Measurements from ENCODE around the gene FBXO34. TPM values are rescaled to one million over a fixed set of nuclear protein-coding genes. Genes with fewer than 3 reads are reported as not detected.
"Not testable (repeated sequence)": the region's sequence is repeated elsewhere in the genome, so short reads cannot be mapped to it uniquely, and the experiment has no call there.

The FBXO34 gene
- total RNA-seq, 1 donor from 2014 or later: 25.7 TPM

DNA sequence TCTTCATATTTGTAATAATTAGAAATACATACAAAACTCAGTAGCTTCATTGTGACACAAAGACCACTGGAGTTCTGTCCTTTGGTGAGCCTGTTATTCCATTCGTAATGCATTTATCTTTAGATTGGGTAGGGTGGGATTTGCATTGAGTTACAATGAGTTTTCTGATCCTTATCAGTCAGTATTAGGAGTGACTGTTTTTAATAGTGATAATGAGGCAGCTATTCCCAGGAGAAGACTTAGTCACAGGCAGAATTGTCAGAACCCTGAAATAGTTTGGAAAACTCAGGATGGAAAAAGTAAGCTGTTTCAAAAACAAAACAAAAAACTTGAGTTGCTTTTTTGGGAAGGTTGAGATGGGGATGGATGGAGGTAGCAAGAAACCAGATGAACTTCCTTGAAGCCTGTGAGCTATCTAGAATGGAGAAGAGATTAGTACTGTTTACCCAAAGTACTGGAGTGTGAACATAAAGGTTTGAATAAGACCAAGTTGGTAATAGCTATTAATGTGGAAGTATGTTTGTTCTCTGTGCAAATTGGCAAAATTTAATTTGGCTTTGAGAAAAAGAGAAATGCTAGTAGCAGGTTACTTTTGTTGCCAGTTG, 38.6 kb downstream of the FBXO34 start:
- DNase-seq: peak; percentile 27

- not testable (repeated sequence) for DNase-seq
Measured at GRCh38 chr14:55312379-55313030, 41.3 kb downstream of the FBXO34 start.

DNA sequence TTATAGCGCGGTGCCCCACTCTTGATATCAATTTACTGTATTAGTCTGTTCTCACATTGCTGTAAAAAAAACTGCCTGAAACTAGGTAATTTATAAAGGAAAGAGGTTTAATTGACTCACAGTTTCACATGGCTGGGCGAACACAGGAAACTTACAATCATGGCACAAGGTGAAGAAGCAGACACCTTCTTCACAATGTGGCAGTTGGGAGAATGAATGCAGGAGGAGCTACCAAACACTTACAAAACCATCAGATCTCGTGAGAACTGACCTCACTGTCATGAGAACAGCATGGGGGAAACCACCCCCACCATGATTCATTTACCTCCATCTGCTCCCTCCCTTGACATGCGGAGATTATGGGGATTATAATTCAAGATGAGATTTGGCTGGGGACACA, 42.3 kb downstream of the FBXO34 start:
- no peak for DNase-seq

- no peak for DNase-seq
Measured at GRCh38 chr14:55314449-55314848, 43.2 kb downstream of the FBXO34 start.

DNA sequence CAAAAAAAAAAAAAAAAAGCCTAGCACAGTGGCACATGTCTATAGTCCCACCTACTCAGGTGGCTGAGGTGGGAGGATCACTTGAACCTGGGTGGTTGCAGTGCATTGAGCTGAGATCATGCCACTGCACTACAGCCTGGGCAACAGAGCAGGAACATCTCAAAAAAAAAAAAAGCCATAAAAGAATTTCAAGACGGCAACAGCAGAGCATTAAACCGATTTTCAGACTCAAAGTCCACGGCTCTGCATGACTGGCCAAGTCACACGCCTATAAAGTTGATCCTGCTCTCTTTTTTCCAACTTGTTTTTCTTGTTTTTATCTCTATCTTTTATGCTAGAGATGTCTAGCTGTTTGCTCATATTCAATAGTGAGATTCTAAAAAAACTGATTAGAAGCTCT, 45.3 kb downstream of the FBXO34 start:
- no peak for DNase-seq

GRCh38 chr14:55317542-55318306, 46.5 kb downstream of the FBXO34 start:
- no peak for DNase-seq

- no peak for DNase-seq
Measured at GRCh38 chr14:55318694-55319093, 47.5 kb downstream of the FBXO34 start.

DNA sequence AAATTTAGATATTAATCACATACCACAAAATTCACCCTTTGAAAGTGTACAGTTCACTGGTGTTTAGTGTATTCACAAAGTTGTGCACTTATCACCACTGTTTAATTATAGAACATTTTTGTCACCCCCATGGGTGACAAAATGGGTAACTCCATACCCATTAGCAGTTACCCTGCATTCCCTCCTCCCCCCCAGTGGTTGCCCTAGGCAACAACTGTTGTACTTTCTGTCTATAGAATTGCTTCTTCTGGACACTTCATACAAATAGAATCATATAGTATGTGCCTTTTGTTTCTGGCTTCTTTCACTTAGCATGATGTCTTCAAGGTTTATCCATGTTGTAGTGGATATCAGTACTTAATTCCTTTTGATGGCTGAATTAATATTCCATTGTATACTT, 52.7 kb downstream of the FBXO34 start:
- DNase-seq: no peak

DNA sequence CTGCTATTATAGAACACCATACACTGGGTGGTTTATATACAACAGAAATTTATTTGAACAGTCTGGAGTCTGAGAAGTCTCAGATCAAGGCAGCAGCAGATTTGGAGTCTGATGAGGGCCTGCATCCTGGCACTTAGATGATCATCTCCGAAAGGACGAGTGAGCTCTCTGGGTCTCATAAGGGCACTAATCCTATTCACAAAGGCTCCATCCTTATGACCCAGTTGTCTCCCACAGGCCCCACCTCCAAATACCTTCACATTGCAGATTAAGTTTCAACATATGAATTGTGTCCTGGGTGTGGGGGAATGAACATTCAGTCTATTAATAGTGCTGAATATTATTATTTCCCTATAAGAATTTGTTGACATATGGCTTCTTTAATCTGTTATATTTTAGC, 53.6 kb downstream of the FBXO34 start:
- no peak for DNase-seq

DNA sequence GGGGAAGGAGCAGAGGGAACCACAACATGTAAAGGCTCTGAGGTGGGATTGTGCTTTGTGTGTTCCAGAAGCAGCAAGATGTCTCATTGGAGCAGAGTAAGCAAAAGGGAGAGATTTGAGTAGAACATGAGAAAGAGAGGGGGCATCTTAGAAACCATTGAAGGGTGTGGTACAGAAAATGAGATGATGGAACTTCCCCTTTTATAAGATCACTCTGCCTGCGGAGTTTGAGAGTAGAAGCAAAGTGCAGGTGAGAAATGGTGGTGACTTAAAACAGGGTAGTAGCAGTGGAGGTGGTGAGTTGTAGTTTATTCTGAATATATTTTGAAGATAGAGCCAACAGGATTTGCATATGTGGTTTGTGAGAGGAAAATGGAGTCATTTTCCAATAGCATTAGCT, 56.0 kb downstream of the FBXO34 start:
- DNase-seq: no peak

DNA sequence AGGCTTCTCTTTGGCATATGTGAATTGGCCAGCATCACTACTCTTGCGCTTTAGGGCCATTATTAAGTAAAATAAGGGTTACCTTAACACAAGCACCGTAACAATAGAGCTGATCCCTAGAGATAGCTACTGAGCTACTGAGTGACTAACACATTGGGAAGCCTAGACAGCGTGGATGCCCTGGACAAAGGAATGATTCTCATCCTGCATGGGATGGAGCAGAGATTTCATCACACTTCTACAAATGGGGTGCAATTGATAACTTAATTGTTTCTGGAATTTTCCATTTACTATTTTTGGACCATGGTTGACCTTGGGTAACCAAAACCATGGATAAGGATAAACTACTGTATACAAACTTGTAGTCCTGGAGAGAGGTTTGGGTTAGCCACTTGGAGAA, 57.1 kb downstream of the FBXO34 start:
- peak; percentile 17 for DNase-seq

- no peak for DNase-seq
Measured at GRCh38 chr14:55329999-55330710, 58.9 kb downstream of the FBXO34 start.

DNA sequence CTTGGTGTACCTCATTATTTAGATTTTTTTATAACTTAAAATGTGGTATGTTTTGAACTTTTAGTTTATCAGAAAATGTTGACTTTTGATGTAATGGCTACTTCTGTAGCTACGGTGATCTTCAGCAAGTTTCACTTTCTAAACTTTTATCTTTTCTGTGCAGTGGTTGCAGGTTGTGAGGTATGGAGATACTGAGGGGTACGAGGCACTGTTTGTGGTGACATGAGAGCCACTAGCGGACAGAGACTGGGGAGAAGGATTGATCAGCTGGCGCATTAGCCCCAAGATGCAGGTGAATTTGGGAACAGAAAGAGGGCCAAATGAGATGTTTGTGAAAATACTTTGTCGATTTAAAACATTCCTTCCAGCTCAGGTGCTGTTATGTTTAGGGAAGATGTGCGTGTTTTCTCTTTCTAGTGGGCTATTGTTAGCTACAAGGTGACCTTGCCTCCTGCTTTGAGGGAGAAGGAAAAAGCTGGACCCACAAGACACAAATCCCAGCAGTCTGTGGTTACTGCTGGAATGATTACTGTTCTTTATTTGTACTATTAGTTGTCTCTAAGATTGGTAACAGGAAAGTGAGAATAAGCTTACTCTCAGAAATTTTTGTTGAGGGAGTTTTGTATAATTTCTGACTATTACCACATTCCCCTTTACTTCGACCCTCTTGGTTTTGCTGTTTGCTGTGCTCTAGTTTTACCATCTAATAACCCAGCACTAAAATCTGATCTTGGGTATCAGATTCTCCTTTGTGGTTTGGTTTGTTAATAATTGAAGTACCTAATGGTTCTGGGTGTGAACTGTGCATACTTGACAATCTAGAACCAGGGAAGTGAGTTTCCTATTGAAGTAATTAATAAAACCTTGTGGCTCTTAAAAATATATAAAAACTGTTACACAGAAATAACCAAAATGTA, 61.7 kb downstream of the FBXO34 start:
- DNase-seq: no peak

DNA sequence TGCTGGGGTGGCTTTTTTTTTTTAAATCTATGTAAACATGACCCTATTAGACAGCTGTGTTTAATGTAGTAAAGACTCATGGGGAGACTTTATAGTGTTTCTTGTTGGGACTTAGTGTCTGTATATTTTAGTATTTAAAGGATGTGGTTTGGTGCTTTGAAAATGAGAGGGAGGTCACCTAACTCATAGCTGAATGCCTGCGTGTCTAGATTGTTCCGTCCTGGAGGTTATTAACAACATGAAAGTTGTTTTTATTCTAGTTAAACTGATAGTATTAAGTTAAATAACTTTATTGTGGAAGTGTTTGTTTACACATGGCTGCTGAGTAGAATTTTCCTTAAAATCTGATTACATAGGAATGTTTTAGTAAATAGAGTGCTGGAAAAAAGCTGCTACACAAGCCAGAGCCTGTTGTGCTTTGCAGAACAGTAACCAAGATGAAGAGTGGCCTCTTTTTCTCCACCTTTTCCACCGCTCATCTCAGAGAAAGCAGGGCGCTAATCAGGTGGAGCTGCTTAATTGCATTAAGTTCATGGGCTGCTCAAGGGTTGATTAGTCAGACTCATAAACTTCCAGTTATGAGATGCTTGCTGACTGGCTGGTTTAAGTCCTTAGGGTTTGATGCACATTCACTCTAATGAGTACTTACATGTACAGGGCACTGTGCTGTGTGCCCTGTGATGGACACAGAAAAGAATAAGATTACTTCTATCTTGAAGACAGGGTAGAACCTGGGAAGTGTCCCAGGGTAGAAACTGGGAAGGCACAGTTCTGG, 62.7 kb downstream of the FBXO34 start:
- DNase-seq: no peak

GRCh38 chr14:55336162-55336561, 64.9 kb downstream of the FBXO34 start:
- DNase-seq: peak; percentile 32

GRCh38 chr14:55336691-55337090, 65.5 kb downstream of the FBXO34 start:
- no peak for DNase-seq

GRCh38 chr14:55339770-55340169, 68.5 kb downstream of the FBXO34 start:
- no peak for DNase-seq

- no peak for DNase-seq
Measured at GRCh38 chr14:55340482-55340881, 69.3 kb downstream of the FBXO34 start.

GRCh38 chr14:55341781-55342180, 70.6 kb downstream of the FBXO34 start:
- no peak for DNase-seq

GRCh38 chr14:55344582-55345163, 73.5 kb downstream of the FBXO34 start:
- not testable (repeated sequence) for DNase-seq

DNA sequence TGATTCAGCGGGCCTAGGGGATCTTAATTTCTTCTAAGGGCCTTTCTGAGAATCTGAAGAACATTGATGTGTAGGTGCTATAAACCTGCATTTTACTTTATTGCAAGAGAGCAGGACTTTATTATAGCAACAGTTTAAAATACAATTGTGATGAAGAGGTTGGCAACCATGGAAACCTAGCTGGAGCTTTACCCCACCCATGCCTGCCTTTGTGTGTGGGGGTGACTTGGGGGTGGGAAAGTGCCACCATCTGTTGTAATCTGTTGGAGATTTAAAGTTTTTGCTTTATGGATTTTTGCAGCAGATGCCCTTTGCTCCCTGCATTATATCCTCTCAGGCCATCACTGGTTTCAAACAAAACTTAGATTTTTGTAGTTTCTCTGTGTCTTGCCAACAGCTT, 75.8 kb downstream of the FBXO34 start:
- DNase-seq: no peak

Measured in dermis blood vessel endothelial cell (primary cell).